Natural killer cell (primary cell): Measurements from ENCODE around the gene REXO4. TPM values are rescaled to one million over a fixed set of nuclear protein-coding genes. Genes with fewer than 3 reads are reported as not detected.

Source experiments
- ATAC-seq, 3 donors: fragments of 150-1000 bp in 2 of 3; fragments of 200-7000 bp in 1 of 3; cut with Tn5 transposase; 1 replicate in 1 of 3; 2 replicates in 2 of 3; pipeline ENCODE4 v1.10.0; 2021; ENCODE audit warnings: mild to moderate bottlenecking in 2 of 3, moderate library complexity in 2 of 3
- DNase-seq, 2 donors: peaks; one replicate each; pipeline versions ENCODE4 v3.0.0 to v3.0.0-alpha.2; 2013 to 2021; ENCODE audit warnings: mixed read lengths in 1 of 2
- H3K27ac ChIP-seq: one replicate; pipeline ENCODE4 v1.5.1; 2013; ENCODE audit warnings: mild to moderate bottlenecking, low read length
- H3K27me3 ChIP-seq: one replicate; pipeline ENCODE4 v1.6.1; 2013; ENCODE audit warnings: low read length; ENCODE audit not compliant: control insufficient read depth, insufficient read depth
- H3K36me3 ChIP-seq: one replicate; pipeline ENCODE4 v1.6.1; 2013; ENCODE audit warnings: low read length; ENCODE audit not compliant: control insufficient read depth, insufficient read depth
- H3K4me1 ChIP-seq: one replicate; pipeline ENCODE4 v1.6.1; 2013; ENCODE audit warnings: low read length; ENCODE audit not compliant: control insufficient read depth, insufficient read depth
- H3K4me3 ChIP-seq: one replicate; pipeline ENCODE4 v1.5.1; 2013; ENCODE audit warnings: low read length
- H3K9me3 ChIP-seq: one replicate; pipeline ENCODE4 v1.6.1; 2013; ENCODE audit warnings: low read length; ENCODE audit not compliant: control insufficient read depth, insufficient read depth
- H3K27ac Mint-ChIP-seq, 2 donors: one replicate each; pipeline ENCODE4 v1.8.0; 2022; ENCODE audit warnings: mild to moderate bottlenecking in 2 of 2, mixed read lengths in 2 of 2, moderate library complexity in 1 of 2
- H3K27me3 Mint-ChIP-seq, 2 donors: one replicate each; pipeline ENCODE4 v1.8.0; 2022; ENCODE audit warnings: low read depth in 2 of 2, mixed read lengths in 2 of 2
- H3K36me3 Mint-ChIP-seq: one replicate; pipeline ENCODE4 v1.8.0; 2022; ENCODE audit warnings: mixed read lengths
- H3K4me1 Mint-ChIP-seq, 2 donors: one replicate each; pipeline ENCODE4 v1.8.0; 2022; ENCODE audit warnings: mixed read lengths in 2 of 2
- H3K4me3 Mint-ChIP-seq: one replicate; pipeline ENCODE4 v1.8.0; 2022; ENCODE audit warnings: mild to moderate bottlenecking, moderate library complexity, mixed read lengths
- H3K9me3 Mint-ChIP-seq, 2 donors: one replicate each; pipeline ENCODE4 v1.8.0; 2022; ENCODE audit warnings: mixed read lengths in 2 of 2
- WGBS: methylation state at CpG from one replicate; pipeline ENCODE4 v1.1.7; 2013; ENCODE audit warnings: missing lambda C conversion rate; ENCODE audit not compliant: insufficient coverage; 5-methylcytosine and 5-hydroxymethylcytosine counted together
- intact Hi-C: fragments of 100-400 bp; cut with micrococcal nuclease; formaldehyde crosslinking; loops from one replicate; pipeline ENCODE4 v1.14.2; 2022
- total RNA-seq, 4 donors: library from RNA; stranded (reverse); fragments of 120-200 nt in 1 of 4; gene quantifications; one replicate each; pipeline versions ENCODE4 v1.2.3 to v1.2.4, GENCODE V29; 2013 to 2022
- TF ChIP-seq, protein P1 (sequence below): fragments of 200-600 bp; IDR thresholded peaks from one replicate; pipeline ENCODE4 v1.8.0; 2022; ENCODE audit warnings: antibody characterized with exemption

Gene REXO4
- total RNA-seq, 3 donors from 2014 or later (not counting 1 experiment from before 2014, with no cell fraction given) = 14.2 to 21.6 (median 18.8) TPM

GRCh38 chr9:133421615-133422542, 4.1 kb upstream of the REXO4 start, which contains the start of gene ADAMTS13:
Gene ADAMTS13, plus strand, starts transcription at chr9:133422367. Its CDS starts 77 bp downstream, at chr9:133422444.
- Histone ChIP-seq H3K27ac (no peak within 1 kb of the TSS), H3K36me3 (no peaks in the 10 kb centered on the region), H3K4me3 (no peak within 1 kb of the TSS), H3K9me3 (no peaks in the 10 kb centered on the region), H3K27me3 (no peaks in the 10 kb centered on the region), H3K4me1 (peaks cover 20% of the 10 kb centered on the region)
- ATAC-seq (peak in 1 of 3 donors; percentile 8), DNase-seq (peak in 1 of 2 donors; percentile 62)
- Mint-ChIP-seq H3K27me3 (peaks cover 2 to 7% of the 10 kb centered on the region in 2 donors), H3K9me3 (no peaks in the 10 kb centered on the region), H3K4me1 (peaks cover 21 to 26% of the 10 kb centered on the region in 2 donors), H3K36me3 (no peaks in the 10 kb centered on the region), H3K27ac (peak within 1 kb of the TSS in 1 of 2 donors; percentile 17), H3K4me3 (peak within 1 kb of the TSS; percentile 13)
- intact Hi-C loops = no loop called here
- WGBS = 71% methylated on average over 23 of the region's 23 CpGs
- TF ChIP-seq, protein P1, sequence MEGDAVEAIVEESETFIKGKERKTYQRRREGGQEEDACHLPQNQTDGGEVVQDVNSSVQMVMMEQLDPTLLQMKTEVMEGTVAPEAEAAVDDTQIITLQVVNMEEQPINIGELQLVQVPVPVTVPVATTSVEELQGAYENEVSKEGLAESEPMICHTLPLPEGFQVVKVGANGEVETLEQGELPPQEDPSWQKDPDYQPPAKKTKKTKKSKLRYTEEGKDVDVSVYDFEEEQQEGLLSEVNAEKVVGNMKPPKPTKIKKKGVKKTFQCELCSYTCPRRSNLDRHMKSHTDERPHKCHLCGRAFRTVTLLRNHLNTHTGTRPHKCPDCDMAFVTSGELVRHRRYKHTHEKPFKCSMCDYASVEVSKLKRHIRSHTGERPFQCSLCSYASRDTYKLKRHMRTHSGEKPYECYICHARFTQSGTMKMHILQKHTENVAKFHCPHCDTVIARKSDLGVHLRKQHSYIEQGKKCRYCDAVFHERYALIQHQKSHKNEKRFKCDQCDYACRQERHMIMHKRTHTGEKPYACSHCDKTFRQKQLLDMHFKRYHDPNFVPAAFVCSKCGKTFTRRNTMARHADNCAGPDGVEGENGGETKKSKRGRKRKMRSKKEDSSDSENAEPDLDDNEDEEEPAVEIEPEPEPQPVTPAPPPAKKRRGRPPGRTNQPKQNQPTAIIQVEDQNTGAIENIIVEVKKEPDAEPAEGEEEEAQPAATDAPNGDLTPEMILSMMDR = no peak

DNA sequence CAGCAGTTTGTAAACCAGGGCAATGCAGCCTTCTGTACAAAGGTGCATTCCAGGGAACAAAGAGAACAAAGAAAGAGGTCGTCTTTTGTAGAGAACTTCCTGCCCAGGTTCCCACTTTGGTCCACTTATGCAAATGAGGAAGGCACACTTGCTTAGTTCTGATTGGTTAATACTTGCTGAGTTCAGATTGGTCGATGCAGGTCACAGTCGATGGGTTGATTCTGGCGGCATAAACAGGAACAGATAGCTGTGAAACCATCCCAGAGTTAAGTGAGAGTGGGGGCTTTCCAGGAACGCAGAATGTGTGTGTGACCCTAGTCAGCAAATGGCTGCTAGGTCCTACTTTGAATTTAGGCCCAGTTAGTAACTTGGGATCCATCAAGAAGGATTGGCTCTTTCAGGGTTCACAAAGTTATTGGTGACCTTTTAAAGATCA, 2.6 kb upstream of the REXO4 start:
- DNase-seq (peak in 1 of 2 donors; percentile 61), ATAC-seq (no peak)
- no peak overlapping the region for H3K4me3 ChIP-seq
- H3K9me3 Mint-ChIP-seq = no peaks in the 10 kb centered on the region
- intact Hi-C loops = no loop called here
- H3K36me3 ChIP-seq = peaks cover 3% of the 10 kb centered on the region
- no peaks in the 10 kb centered on the region for H3K9me3 ChIP-seq
- no peaks in the 10 kb centered on the region for H3K27me3 ChIP-seq
- peaks cover 35% of the 10 kb centered on the region for H3K4me1 ChIP-seq
- no peaks in the 10 kb centered on the region for H3K36me3 Mint-ChIP-seq
- TF ChIP-seq, protein P1 = no peak
- H3K4me1 Mint-ChIP-seq = peaks cover 33 to 40% of the 10 kb centered on the region in 2 donors
- WGBS = 38% methylated on average over 5 of the region's 5 CpGs
- H3K27ac ChIP-seq = peak overlapping the region; percentile 76
- H3K27me3 Mint-ChIP-seq = no peaks in the 10 kb centered on the region
- H3K4me3 Mint-ChIP-seq = no peak overlapping the region
- peak overlapping the region; percentile 28 to 42 for H3K27ac Mint-ChIP-seq

DNA sequence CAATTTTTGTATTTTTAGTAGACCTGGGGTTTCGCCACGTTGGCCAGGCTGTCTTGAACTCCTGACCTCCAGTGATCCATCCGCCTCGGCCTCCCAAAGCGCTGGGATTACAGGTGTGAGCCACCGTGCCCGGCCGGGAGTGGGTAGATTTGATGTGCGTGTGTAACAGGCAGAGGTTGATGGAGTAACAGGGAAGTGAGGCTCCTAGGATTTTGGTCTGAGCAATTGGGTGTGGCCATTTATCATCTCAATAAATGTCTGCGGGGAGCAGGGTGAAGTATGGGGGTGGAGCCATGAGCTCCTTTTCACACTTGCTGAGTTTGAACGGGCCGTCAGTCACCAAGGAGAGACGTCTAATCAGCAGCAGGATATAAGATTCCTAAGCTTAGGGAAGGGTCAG, 1.2 kb upstream of the REXO4 start:
- H3K27me3 Mint-ChIP-seq = no peaks in the 10 kb centered on the region
- Histone ChIP-seq H3K27ac (no peak overlapping the region), H3K9me3 (no peaks in the 10 kb centered on the region), H3K4me3 (no peak overlapping the region), H3K27me3 (no peaks in the 10 kb centered on the region), H3K4me1 (peaks cover 36% of the 10 kb centered on the region), H3K36me3 (peaks cover 14% of the 10 kb centered on the region)
- intact Hi-C loops = no loop called here
- ATAC-seq (no peak), DNase-seq (no peak)
- no peaks in the 10 kb centered on the region for H3K9me3 Mint-ChIP-seq
- H3K4me3 Mint-ChIP-seq = peak overlapping the region; percentile 90
- 96% methylated on average over 13 of the region's 13 CpGs for WGBS
- H3K36me3 Mint-ChIP-seq = no peaks in the 10 kb centered on the region
- peaks cover 44 to 54% of the 10 kb centered on the region in 2 donors for H3K4me1 Mint-ChIP-seq
- peak overlapping the region in 1 of 2 donors; percentile 84 for H3K27ac Mint-ChIP-seq
- TF ChIP-seq, protein P1 = no peak
